GM21381 (cell line): Measurements from ENCODE around the gene MXRA7.

Experiments
- ATAC-seq: cut with Tn5 transposase; IDR thresholded peaks from one replicate; pipeline ENCODE4 v1.9.1; 2021; ENCODE audit warnings: mild to moderate bottlenecking, moderate library complexity; ENCODE audit not compliant: unreplicated experiment

The MXRA7 gene

GRCh38 chr17:76697702-76698465, 12.9 kb downstream of the MXRA7 start:
- ATAC-seq: no peak

- ATAC-seq: no peak
Measured at GRCh38 chr17:76696763-76697701, 13.7 kb downstream of the MXRA7 start.

- ATAC-seq: no peak
Measured at GRCh38 chr17:76695059-76695831, 15.5 kb downstream of the MXRA7 start.

GRCh38 chr17:76691379-76692191, 19.2 kb downstream of the MXRA7 start:
- ATAC-seq: no peak

- ATAC-seq: no peak
Measured at GRCh38 chr17:76690596-76691280, 20.0 kb downstream of the MXRA7 start.

- no peak for ATAC-seq
Measured at GRCh38 chr17:76689859-76690258, 20.9 kb downstream of the MXRA7 start.

GRCh38 chr17:76688165-76688622, 22.6 kb downstream of the MXRA7 start:
- ATAC-seq: no peak

- no peak for ATAC-seq
Measured at GRCh38 chr17:76687298-76688164, 23.2 kb downstream of the MXRA7 start.

GRCh38 chr17:76686538-76687297, 24.0 kb downstream of the MXRA7 start:
- no peak for ATAC-seq

GRCh38 chr17:76685846-76686245, 24.9 kb downstream of the MXRA7 start:
- no peak for ATAC-seq

GRCh38 chr17:76685366-76685765, 25.4 kb downstream of the MXRA7 start:
- no peak for ATAC-seq

- ATAC-seq: no peak
Measured at GRCh38 chr17:76684756-76685155, 26.0 kb downstream of the MXRA7 start.

- ATAC-seq: no peak
Measured at GRCh38 chr17:76683921-76684745, 26.6 kb downstream of the MXRA7 start.

- ATAC-seq: no peak
Measured at GRCh38 chr17:76683011-76683755, 27.6 kb downstream of the MXRA7 start.

GRCh38 chr17:76682296-76682695, 28.5 kb downstream of the MXRA7 start:
- no peak for ATAC-seq
